GM12873 (cell line): Measurements from ENCODE around the gene BMERB1.

ENCODE experiments used
- CTCF ChIP-seq: IDR thresholded peaks from 2 replicates; pipeline ENCODE4 v1.5.1; 2012; ENCODE audit warnings: low read depth, mild to moderate bottlenecking, moderate library complexity, low read length, control low read depth; ENCODE audit not compliant: insufficient read depth; ENCODE audit errors: missing control alignments

BMERB1 gene

GRCh38 chr16:15523939-15524338, 89.6 kb downstream of the BMERB1 start:
- TF ChIP-seq CTCF: no peak

- TF ChIP-seq CTCF: no peak
Observed at GRCh38 chr16:15524966-15525365, 90.6 kb downstream of the BMERB1 start.

GRCh38 chr16:15526097-15526496, 91.7 kb downstream of the BMERB1 start:
- no peak for TF ChIP-seq CTCF

GRCh38 chr16:15526731-15527130, 92.3 kb downstream of the BMERB1 start:
- TF ChIP-seq CTCF: no peak

GRCh38 chr16:15529673-15530072, 95.3 kb downstream of the BMERB1 start:
- TF ChIP-seq CTCF: no peak

GRCh38 chr16:15530085-15530484, 95.7 kb downstream of the BMERB1 start:
- no peak for TF ChIP-seq CTCF

GRCh38 chr16:15532825-15533224, 98.4 kb downstream of the BMERB1 start:
- TF ChIP-seq CTCF: no peak
